Skin epidermis (tissue), 12 donors: ENCODE measurements around the gene ZNF609.

Experiments
- H3K27ac ChIP-seq, 21 experiments: fragments of 200-600 bp; sonication (generic) in 11 of 21; one replicate each; pipeline ENCODE4 v1.5.0; 2020; ENCODE audit warnings: mild to moderate bottlenecking in 3 of 21, inconsistent platforms in 2 of 21, moderate library complexity in 2 of 21
- H3K4me3 ChIP-seq, 7 experiments: fragments of 200-600 bp; sonication (generic) in 2 of 7; one replicate each; pipeline ENCODE4 v1.5.0; 2020; ENCODE audit warnings: inconsistent platforms in 2 of 7, mild to moderate bottlenecking in 2 of 7, moderate library complexity in 1 of 7

The ZNF609 gene

GRCh38 chr15:64731012-64731804 lies 270.8 kb downstream of the ZNF609 start:
- no peak overlapping the region for H3K4me3 ChIP-seq
- no peak overlapping the region for H3K27ac ChIP-seq

- Histone ChIP-seq H3K4me3 (no peak overlapping the region), H3K27ac (no peak overlapping the region)
Measured at GRCh38 chr15:64731805-64732151, 271.4 kb downstream of the ZNF609 start.

DNA sequence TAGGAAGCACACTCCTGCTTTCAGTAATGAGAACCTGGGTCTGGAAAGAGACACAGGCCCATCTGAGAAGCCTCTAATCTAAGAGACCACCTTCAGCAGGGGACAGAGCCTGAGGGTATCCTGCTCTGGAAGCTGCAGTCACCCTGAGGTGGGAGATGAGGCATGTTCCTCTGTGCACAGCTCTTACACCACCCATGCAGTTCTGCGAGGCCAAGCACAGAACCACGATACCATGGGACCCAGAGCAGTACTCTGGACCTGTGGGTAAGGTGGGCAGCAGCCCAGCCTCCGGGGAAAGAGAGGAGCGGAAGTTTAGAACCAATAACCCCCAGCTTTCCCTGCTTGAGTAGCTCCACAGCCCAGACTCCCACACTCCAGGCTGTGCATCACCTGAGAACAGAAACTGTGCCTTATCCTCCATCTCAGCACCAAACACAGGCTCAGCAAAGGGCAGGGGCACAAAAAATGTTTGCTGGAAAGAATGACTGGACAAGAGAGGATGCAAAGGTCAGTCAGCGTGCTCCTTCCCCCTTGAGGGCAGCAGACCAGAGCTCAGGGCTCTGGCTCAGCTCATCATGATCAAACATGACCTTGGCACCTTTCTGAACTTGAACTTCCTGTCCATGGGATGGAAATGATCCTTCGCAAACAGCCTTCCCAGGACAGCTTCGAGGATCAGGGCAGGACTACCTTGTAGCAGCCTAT lies 271.9 kb downstream of the ZNF609 start:
- H3K4me3 ChIP-seq = no peak overlapping the region
- no peak overlapping the region for H3K27ac ChIP-seq
